Measurements from ENCODE around the gene GLUD1. TPM values are rescaled to one million over a fixed set of nuclear protein-coding genes. Genes with fewer than 3 reads are reported as not detected.

Gene GLUD1
- polyA plus RNA-seq, 1 donor from 2014 or later, result 107 TPM

DNA sequence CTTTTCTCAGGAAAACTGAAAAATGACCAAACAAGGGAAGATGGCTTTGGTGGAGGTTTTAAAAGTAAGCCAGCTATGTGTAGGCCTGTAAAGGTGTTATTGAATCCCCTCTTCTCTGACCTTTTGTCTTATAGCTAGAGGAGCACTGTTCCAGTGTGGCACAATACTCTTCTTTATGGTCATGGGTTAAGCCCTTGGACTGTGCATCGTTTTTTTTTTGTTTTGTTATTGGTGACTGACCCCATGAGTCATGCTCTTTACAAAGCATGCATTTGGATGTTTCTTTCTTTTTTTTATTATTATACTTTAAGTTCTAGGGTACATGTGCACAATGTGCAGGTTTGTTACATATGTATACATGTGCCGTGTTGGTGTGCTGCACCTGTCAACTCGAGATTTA, 94.2 kb downstream of the GLUD1 start (continued):
- TF ChIP-seq, protein P1, sequence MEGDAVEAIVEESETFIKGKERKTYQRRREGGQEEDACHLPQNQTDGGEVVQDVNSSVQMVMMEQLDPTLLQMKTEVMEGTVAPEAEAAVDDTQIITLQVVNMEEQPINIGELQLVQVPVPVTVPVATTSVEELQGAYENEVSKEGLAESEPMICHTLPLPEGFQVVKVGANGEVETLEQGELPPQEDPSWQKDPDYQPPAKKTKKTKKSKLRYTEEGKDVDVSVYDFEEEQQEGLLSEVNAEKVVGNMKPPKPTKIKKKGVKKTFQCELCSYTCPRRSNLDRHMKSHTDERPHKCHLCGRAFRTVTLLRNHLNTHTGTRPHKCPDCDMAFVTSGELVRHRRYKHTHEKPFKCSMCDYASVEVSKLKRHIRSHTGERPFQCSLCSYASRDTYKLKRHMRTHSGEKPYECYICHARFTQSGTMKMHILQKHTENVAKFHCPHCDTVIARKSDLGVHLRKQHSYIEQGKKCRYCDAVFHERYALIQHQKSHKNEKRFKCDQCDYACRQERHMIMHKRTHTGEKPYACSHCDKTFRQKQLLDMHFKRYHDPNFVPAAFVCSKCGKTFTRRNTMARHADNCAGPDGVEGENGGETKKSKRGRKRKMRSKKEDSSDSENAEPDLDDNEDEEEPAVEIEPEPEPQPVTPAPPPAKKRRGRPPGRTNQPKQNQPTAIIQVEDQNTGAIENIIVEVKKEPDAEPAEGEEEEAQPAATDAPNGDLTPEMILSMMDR (IDR thresholded peaks at IDR 0.05; ENCODE audit: poor library complexity, severe bottlenecking), result no peak
- TF ChIP-seq POLR2AphosphoS5 (IDR thresholded peaks at IDR 0.05), result no peak

Small RNA genes lying within 50 kb of the gene (small RNA-seq; reads per million reads assigned to genes)
- gene AL136982.5 (0 reads per million in 3 experiments), gene FAM25A (0 reads per million in 3 experiments), gene RNU6-529P (0 reads per million in 3 experiments)

Other genes with a start within 250 kb of the GLUD1 start
- gene MMRN2, start 137.2 kb downstream of the GLUD1 start, polyA plus RNA-seq, result 0.15 TPM in 1 of 2 replicates, not detected in the other
- gene SNCG, start 136.2 kb downstream of the GLUD1 start, polyA plus RNA-seq, result 4.1 and 6.1 TPM in 2 replicates
- not detected in 2 replicates for gene ADIRF, start 126.4 kb downstream of the GLUD1 start, polyA plus RNA-seq
- not detected in 2 replicates for gene FAM25A, start 74.5 kb downstream of the GLUD1 start, polyA plus RNA-seq
- gene SHLD2, start 363 bp upstream of the GLUD1 start, polyA plus RNA-seq, result 12.0 and 15.8 TPM in 2 replicates
- 1.6 and 3.0 TPM in 2 replicates for gene NUTM2A, start 130.6 kb upstream of the GLUD1 start, polyA plus RNA-seq

Measured in neural cell (in vitro differentiated cells).